H1 (cell line): ENCODE measurements around the gene EPHA3.

Experiments
- CTCF ChIP-seq, 3 experiments: IDR thresholded peaks; 1 replicate in 2 of 3; 2 replicates in 1 of 3; pipeline versions ENCODE4 v1.5.1 to v1.6.1; 2011; ENCODE audit warnings: low read length in 3 of 3, mild to moderate bottlenecking in 3 of 3, inconsistent platforms in 2 of 3, low read depth in 1 of 3, moderate library complexity in 1 of 3; ENCODE audit not compliant: insufficient read depth in 1 of 3; ENCODE audit errors: control extremely low read depth in 1 of 3
- EZH2 ChIP-seq: fragments of 200-600 bp; sonication (generic); IDR thresholded peaks from 2 replicates; pipeline ENCODE4 v1.7.1; 2012; ENCODE audit warnings: low read depth, mild to moderate bottlenecking, moderate library complexity, low read length, inconsistent platforms; ENCODE audit not compliant: severe bottlenecking
- HDAC6 ChIP-seq: IDR thresholded peaks from one replicate; pipeline ENCODE4 v1.7.1; 2012; ENCODE audit warnings: low read depth, mild to moderate bottlenecking, inconsistent platforms, low read length, moderate library complexity
- KDM1A ChIP-seq: fragments of 200-600, 300-600 bp; sonication (generic); IDR thresholded peaks from 2 replicates; pipeline ENCODE4 v1.7.1; 2016; ENCODE audit warnings: mild to moderate bottlenecking, low read length, borderline replicate concordance
- NANOG ChIP-seq: IDR thresholded peaks from 2 replicates; pipeline ENCODE4 v1.6.1; 2011; ENCODE audit warnings: low read length, low read depth, mild to moderate bottlenecking, inconsistent platforms; ENCODE audit not compliant: insufficient read depth, poor library complexity, severe bottlenecking
- NRF1 ChIP-seq: IDR thresholded peaks from 2 replicates; pipeline ENCODE4 v1.6.1; 2011; ENCODE audit warnings: mild to moderate bottlenecking, low read depth, low read length, improper control_type of control experiment
- POLR2A ChIP-seq, 2 experiments: IDR thresholded peaks; 1 replicate in 1 of 2; 2 replicates in 1 of 2; pipeline ENCODE4 v1.6.1; 2011; ENCODE audit warnings: low read depth in 2 of 2, low read length in 2 of 2, mild to moderate bottlenecking in 2 of 2; ENCODE audit errors: control extremely low read depth in 1 of 2
- RAD21 ChIP-seq, 2 experiments: IDR thresholded peaks in 1 of 2; conservative IDR thresholded peaks in 1 of 2; 2 replicates each; pipeline ENCODE4 v1.6.1; 2011; ENCODE audit warnings: low read depth in 2 of 2, low read length in 2 of 2, improper control_type of control experiment in 1 of 2, inconsistent platforms in 1 of 2, mild to moderate bottlenecking in 1 of 2, moderate library complexity in 1 of 2
- SP2 ChIP-seq: IDR thresholded peaks from 2 replicates; pipeline ENCODE4 v1.6.1; 2012; ENCODE audit warnings: mild to moderate bottlenecking, low read length, inconsistent platforms
- SP4 ChIP-seq: IDR thresholded peaks from 2 replicates; pipeline ENCODE4 v1.6.1; 2012; ENCODE audit warnings: low read length, inconsistent platforms
- TEAD4 ChIP-seq: IDR thresholded peaks from 2 replicates; pipeline ENCODE4 v1.6.1; 2012; ENCODE audit warnings: low read depth, low read length, inconsistent platforms, mixed read lengths
- YY1 ChIP-seq: IDR thresholded peaks from 2 replicates; pipeline ENCODE4 v1.6.1; 2011; ENCODE audit warnings: low read depth, mild to moderate bottlenecking, low read length
- TF ChIP-seq, protein P1 (sequence below): IDR thresholded peaks from 2 replicates; pipeline ENCODE4 v1.6.1; 2012; ENCODE audit warnings: inconsistent platforms

- no peak for TF ChIP-seq POLR2A (IDR thresholded peaks at IDR 0.05; ENCODE audit: control extremely low read depth in 1 of 2, low read depth in 2 of 2, low read length in 2 of 2)
- no peak for TF ChIP-seq CTCF (IDR thresholded peaks at IDR 0.05; ENCODE audit: control extremely low read depth in 1 of 3, insufficient read depth in 1 of 3, low read depth in 1 of 3, low read length in 3 of 3)
- TF ChIP-seq, protein P1, sequence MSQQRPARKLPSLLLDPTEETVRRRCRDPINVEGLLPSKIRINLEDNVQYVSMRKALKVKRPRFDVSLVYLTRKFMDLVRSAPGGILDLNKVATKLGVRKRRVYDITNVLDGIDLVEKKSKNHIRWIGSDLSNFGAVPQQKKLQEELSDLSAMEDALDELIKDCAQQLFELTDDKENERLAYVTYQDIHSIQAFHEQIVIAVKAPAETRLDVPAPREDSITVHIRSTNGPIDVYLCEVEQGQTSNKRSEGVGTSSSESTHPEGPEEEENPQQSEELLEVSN = no peak
- no peak for TF ChIP-seq NANOG
- TF ChIP-seq HDAC6 = no peak
- TF ChIP-seq SP2 = no peak
- no peak for TF ChIP-seq NRF1
- TF ChIP-seq SP4 = no peak
- no peak for TF ChIP-seq EZH2
- TF ChIP-seq KDM1A = no peak
- TF ChIP-seq RAD21 (IDR thresholded peaks at IDR 0.05 in 1 of 2, conservative IDR thresholded peaks at IDR 0.05 in 1 of 2; ENCODE audit: low read depth in 2 of 2, low read length in 2 of 2) = no peak
- TF ChIP-seq YY1 = no peak
- no peak for TF ChIP-seq TEAD4
Observed at GRCh38 chr3:89300526-89300925, 193.1 kb downstream of the EPHA3 start.
